Adrenal gland (tissue), 5 donors: Measurements from ENCODE around the gene PPP1R7.

Experiments
- CTCF ChIP-seq, 6 experiments: fragments of 450-650 bp in 4 of 6; fragments of 200-600 bp in 2 of 6; sonication (generic) in 1 of 6; IDR thresholded peaks; 1 replicate in 5 of 6; 2 replicates in 1 of 6; pipeline versions ENCODE4 v1.5.1 to v1.8.0; 2016 to 2021; ENCODE audit warnings: antibody characterized with exemption in 6 of 6, mild to moderate bottlenecking in 2 of 6, moderate library complexity in 1 of 6
- POLR2A ChIP-seq, 2 donors: fragments of 450-650 bp; IDR thresholded peaks; one replicate each; pipeline ENCODE4 v1.6.1; 2017; ENCODE audit warnings: antibody characterized with exemption in 2 of 2, mild to moderate bottlenecking in 2 of 2, moderate library complexity in 1 of 2
- donor health status: DM: no; HTN: no; CAD: no.

- TF ChIP-seq CTCF (IDR thresholded peaks at IDR 0.05) (no peak), POLR2A (IDR thresholded peaks at IDR 0.05) (no peak)
Observed at GRCh38 chr2:241160318-241160717, 10.1 kb downstream of the PPP1R7 start.
